COR-L47 (cell line): ENCODE measurements around the gene CHD5.
"Not testable (repeated sequence)": the region's sequence is repeated elsewhere in the genome, so short reads cannot be mapped to it uniquely, and the experiment has no call there.

Experiments
- DNase-seq: peaks from one replicate; lab custom pipeline; 2025; lab: John Stamatoyannopoulos, UW

Gene CHD5

GRCh38 chr1:6084781-6085495 is 95.2 kb downstream of the CHD5 start:
- DNase-seq = no peak

GRCh38 chr1:6083801-6084446 is 96.2 kb downstream of the CHD5 start:
- no peak for DNase-seq

DNA sequence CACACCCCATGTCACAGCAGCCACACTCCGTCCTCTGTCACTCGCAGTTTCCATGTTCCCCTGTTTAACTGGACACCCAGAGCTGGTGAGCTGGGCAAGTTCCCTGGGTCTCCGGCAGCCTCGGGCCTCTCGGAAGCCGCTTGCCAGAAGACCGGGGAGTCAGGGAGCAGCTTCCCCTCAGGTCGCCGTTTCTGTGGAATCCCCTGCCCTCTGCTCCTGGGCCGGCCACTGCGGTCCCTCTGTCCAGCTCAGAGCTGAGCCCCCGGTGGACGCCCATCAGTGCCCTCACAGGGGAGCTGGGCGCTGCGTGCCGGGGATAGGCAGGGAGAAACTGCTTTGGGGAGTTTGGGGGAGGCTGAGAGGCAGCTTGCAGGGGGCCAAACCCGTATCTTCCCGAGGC is 96.7 kb downstream of the CHD5 start:
- DNase-seq = no peak

GRCh38 chr1:6082430-6082971 is 97.6 kb downstream of the CHD5 start:
- DNase-seq = no peak

DNA sequence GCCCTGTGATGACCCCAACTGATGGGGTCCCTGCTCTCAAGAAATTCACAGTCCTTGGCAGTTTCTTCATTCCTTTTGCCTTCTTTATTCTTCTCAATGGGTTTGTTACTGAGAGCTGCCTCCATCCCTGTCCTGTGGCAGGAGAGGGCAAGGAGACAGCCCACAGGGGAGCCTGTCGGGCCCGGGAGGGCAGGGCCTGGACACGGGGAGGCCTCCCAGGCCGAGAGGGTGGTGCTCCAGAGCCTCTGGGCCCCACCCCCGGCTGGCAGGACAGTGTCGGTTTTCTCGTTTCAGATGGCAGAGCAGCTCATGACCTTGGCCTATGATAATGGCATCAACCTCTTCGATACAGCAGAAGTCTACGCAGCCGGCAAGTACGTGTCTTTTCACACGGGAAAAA is 98.2 kb downstream of the CHD5 start:
- DNase-seq = no peak

- peak; percentile 39 for DNase-seq
Measured at GRCh38 chr1:6080469-6080868, 99.7 kb downstream of the CHD5 start.

- no peak for DNase-seq
Measured at GRCh38 chr1:6077919-6078318, 102.2 kb downstream of the CHD5 start.

DNA sequence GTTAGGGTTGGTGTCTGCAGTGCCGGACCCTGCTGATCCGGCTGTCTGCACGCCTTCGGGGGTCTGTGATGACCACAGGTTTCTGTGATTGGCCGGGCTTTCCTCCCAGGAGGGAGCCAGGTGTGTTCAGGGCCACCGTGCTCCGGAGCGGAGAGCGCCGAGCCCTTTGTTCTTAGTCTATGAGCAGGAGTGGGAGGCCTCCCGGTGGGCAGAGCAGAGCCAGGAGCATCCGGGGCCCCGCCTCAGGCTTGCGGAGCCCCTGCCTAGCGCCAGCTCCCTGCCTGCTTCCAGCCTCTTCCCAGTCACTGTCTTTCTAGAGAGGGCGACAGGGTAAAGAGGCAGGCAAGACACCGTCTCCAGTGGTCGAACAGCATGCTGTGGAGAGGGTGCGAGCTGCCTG is 102.6 kb downstream of the CHD5 start:
- no peak for DNase-seq

GRCh38 chr1:6077061-6077460 is 103.1 kb downstream of the CHD5 start:
- DNase-seq = not testable (repeated sequence)

DNA sequence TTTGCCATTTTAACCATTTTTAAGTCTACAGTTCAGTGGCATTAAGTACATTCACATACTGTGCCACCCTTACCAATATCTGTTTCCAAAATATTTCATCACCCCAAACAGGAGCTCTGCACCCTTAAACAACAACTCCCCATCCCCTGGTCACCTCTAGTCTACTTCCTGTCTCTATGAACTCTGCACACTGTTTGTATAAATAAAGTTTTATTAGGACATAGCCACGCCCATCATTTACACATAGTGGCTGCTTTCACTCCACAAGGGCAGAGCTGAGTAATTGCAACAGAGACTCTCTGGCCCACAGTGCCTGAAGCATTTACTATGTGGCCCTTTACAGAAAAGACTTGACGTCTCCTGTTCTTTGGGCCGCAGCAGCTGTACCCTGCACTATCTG is 104.4 kb downstream of the CHD5 start:
- no peak for DNase-seq

DNA sequence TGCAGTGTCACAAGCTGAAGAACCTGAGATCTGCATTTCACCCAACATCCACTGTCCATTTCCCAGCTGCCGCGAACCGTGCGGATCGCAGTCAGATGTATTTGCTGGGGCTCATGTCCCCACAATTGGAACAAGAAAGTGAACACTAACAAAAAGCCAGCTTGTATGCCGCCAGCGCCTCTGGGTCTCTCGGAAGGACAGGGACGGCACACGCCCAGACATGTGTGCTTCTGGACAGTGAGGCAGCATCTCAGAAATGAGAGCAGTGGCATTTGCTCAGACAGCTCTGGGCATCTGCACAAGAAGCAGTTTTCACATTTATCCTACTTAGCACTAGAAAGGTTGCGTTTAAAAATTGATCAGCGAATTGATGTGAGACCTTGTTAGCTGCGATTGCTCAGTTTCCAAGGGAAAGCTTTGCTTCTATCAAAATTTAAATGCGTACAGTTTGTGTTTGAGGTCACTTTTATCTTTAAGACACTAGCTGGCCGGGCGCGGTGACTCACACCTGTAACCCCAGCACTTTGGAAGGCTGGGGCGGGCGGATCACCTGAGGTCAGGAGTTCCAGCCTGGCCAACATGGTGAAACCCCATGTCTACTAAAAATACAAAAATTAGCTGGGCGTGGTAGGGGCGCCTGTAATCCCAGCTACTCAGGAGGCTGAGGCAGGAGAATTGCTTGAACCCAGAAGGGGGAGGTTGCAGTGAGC is 105.8 kb downstream of the CHD5 start:
- no peak for DNase-seq

GRCh38 chr1:6073480-6074053 is 106.6 kb downstream of the CHD5 start:
- no peak for DNase-seq

DNA sequence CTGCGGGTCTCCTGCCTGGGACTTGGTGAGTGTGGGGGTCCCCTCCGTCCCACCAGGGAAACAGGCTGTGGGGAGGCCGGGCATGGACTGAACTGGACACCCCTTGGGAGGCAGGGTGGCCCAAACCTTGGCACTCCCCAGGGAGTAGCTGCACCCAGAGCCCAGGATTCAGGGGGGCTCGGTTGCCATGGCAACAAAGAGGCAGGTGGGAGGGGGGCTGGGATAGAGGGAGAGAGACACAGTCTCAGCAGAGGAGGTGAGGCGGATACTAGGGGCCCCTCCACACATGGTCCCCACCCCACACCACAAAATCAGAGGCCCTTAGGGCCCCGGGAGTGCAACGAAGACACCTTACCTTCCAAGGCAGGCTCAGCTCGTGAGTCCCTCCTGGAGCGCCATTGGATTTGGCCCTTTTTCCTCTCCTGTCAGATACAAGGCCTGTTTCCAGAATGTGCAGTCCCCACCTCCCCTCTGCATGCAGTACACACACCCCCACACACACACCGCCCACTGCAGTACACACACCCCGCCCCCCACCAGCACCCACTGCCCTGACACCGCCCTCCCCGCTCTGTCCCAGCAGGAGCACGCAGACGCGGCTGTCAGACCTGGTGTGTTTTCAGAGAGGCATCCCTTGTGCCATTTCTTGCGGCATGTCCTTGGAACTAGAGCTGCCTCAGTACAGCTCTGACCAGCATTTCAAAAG is 107.2 kb downstream of the CHD5 start:
- no peak for DNase-seq

GRCh38 chr1:6071219-6071618 is 108.9 kb downstream of the CHD5 start:
- DNase-seq = no peak

DNA sequence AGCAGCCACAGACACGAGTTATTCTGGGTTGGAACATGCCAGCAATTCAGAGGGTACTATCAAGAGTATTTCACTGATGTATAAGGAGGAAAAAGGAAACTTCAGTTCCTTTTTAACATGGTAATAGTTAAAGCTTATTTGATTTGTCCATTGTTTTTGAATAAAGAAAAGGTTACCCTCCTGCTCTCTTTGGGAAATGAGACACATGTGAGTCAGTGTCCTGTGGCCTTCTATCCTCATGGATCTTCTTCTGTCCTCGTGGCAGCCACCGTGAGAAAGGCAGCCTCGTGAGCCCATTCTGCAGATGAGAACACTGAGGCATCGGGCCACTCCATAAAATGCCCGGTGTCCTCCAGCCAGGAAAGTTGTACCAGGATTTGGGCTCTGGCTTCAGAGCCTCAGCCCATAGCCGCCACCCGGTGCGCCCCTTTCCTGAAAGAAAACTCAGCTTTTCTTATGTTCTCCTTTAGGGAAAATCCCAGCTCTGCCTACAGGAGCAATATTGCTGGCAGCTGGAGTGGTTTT is 109.6 kb downstream of the CHD5 start:
- DNase-seq = no peak

DNA sequence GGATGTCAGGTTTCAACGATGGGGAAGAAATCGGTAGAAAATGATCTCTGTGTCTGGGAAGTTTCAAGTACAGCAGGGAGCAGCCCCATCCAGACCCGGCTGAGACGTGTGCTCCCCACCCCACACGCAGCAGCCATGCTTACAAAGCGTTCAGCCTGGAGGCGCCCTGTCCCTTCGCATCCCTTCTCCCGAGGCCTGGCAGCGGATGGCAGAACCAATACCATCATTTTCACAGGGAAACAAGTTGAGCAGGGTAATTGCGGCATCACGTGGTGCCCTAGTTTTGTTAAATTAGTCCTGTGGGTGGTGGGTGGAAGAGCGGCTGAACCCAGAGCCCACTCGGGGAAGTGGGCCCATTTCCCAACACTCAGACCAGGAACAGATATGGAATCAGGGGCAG is 110.5 kb downstream of the CHD5 start:
- DNase-seq = no peak

GRCh38 chr1:6068932-6069331 is 111.2 kb downstream of the CHD5 start:
- DNase-seq = no peak

DNA sequence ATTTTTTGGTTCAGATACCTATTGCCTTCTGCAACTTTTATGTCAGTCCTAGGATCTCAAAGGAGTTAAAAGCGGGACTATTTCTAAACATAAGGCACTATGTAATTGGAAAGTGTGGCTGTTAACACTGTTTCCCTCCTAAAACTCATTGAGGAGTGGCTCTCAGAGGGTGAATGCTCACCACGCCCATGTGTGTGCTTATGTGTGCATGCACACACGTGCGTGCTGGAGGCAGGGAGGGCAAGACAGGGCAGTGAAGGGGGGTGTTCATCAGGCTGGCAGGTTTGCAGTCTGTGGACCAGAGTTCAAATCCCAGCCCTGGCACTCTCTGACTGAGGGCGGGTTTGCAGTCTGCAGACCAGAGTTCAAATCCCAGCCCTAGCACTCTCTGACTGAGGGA is 112.0 kb downstream of the CHD5 start:
- no peak for DNase-seq

GRCh38 chr1:6066680-6067079 is 113.4 kb downstream of the CHD5 start:
- DNase-seq = no peak

- DNase-seq = no peak
Measured at GRCh38 chr1:6065093-6065858, 114.8 kb downstream of the CHD5 start.

DNA sequence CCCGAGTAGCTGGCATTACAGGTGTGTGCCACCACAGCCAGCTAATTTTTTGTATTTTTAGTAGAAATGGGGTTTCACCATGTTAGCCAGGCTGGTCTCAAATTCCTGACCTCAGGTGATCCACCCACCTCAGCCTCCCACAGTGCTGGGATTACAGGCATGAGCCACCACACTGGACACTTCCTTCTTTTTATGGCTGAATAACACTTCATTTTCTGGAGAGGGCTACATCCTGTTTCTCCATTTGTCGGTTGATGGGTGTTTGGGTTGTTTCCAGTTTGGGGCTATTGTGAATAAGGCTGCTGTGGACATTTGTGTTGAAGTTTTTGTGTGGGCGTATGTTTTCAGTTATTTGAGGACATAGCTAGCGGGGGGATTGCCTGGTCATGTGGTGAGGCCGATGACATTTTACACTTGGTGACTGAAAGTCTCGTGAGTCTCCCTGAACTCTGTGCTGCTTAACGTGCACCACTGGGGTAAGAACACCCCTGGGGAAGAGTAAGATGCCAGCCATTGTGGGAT is 116.5 kb downstream of the CHD5 start:
- not testable (repeated sequence) for DNase-seq
